Thoracic aorta (tissue), 2 donors: ENCODE results near the gene ENPP1. TPM values are rescaled to one million over a fixed set of nuclear protein-coding genes. Genes with fewer than 3 reads are reported as not detected.

Experiments used
- ATAC-seq: fragments of 150-250 bp; one replicate; pipeline ENCODE4 v1.8.0; 2017; ENCODE audit warnings: low read depth; ENCODE audit not compliant: insufficient number of reproducible peaks, low FRiP score
- DNase-seq: peaks from one replicate; pipeline ENCODE4 v3.0.0-alpha.2; 2020; ENCODE audit warnings: low spot score
- H3K27ac ChIP-seq, 2 donors: fragments of 200-600 bp; sonication (generic); 1 replicate in 1 of 2; 2 replicates in 1 of 2; pipeline ENCODE4 v1.5.1; 2016; ENCODE audit warnings: mild to moderate bottlenecking in 2 of 2, moderate library complexity in 2 of 2
- H3K27me3 ChIP-seq: fragments of 200-600 bp; sonication (generic); replicated peaks from 2 replicates; pipeline ENCODE4 v1.6.0; 2016; ENCODE audit warnings: mild to moderate bottlenecking; ENCODE audit not compliant: insufficient read depth
- H3K36me3 ChIP-seq: fragments of 200-600 bp; sonication (generic); one replicate; pipeline ENCODE4 v1.5.1; 2016
- H3K4me1 ChIP-seq, 2 donors: fragments of 200-600 bp; sonication (generic); 1 replicate in 1 of 2; 2 replicates in 1 of 2; pipeline versions ENCODE4 v1.5.1 to v1.6.0; 2016; ENCODE audit warnings: low read depth in 2 of 2, mild to moderate bottlenecking in 1 of 2; ENCODE audit not compliant: control insufficient read depth in 1 of 2
- H3K4me3 ChIP-seq: fragments of 200-600 bp; sonication (generic); 2 replicates; pipeline ENCODE4 v1.5.1; 2016; ENCODE audit warnings: mild to moderate bottlenecking
- H3K9me3 ChIP-seq: fragments of 200-600 bp; sonication (generic); 2 replicates; pipeline ENCODE4 v1.5.1; 2016
- CTCF ChIP-seq: fragments of 200-600 bp; sonication (generic); IDR thresholded peaks from one replicate; pipeline ENCODE4 v1.5.1; 2019; ENCODE audit warnings: antibody characterized with exemption
- total RNA-seq, 2 donors: library from RNA; depleted of rRNA; stranded (reverse); fragments of >200 nt; gene quantifications; one replicate each; pipeline versions ENCODE4 v1.1.0 to v1.2.3, GENCODE V29; 2016

The ENPP1 gene
- total RNA-seq, 2 donors from 2014 or later, result 27.8 to 40.5 TPM

DNA sequence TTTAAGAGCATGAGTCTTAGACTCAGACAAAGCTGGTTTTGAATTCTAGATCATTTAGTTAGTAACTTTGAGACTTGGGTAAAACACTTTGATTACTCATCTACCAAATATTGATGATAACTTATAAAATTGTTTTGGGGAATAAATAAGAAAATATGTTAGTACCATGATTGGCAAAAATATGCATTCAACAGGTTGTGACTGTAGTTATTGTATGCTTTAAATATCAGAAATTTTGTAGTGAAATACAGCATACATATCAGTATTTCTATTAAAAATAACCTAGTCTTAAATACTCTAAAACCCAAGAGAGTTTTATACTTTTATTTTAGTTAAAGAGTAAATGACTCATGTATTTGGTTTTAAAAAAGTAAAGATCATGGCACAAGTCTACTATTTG lies 68.7 kb downstream of the ENPP1 start:
- H3K27ac ChIP-seq, result no peak overlapping the region
- no peak overlapping the region for H3K4me3 ChIP-seq
- no peak for DNase-seq
- no peak for ATAC-seq
- H3K4me1 ChIP-seq, result no peaks in the 10 kb centered on the region
- no peaks in the 10 kb centered on the region for H3K27me3 ChIP-seq
- no peak for TF ChIP-seq CTCF
- H3K36me3 ChIP-seq, result peaks cover 26% of the 10 kb centered on the region
- no peaks in the 10 kb centered on the region for H3K9me3 ChIP-seq

- DNase-seq (no peak), ATAC-seq (no peak)
- no peaks in the 10 kb centered on the region for H3K27me3 ChIP-seq
- no peaks in the 10 kb centered on the region for H3K9me3 ChIP-seq
- no peak overlapping the region for H3K27ac ChIP-seq
- no peak for TF ChIP-seq CTCF
- peaks cover 26% of the 10 kb centered on the region for H3K36me3 ChIP-seq
- peaks cover 0 to 6% of the 10 kb centered on the region in 2 donors for H3K4me1 ChIP-seq
- no peak overlapping the region for H3K4me3 ChIP-seq
These were observed 70.4 kb downstream of the ENPP1 start for GRCh38 chr6:131877999-131878789.

- ATAC-seq (peak; percentile 28), DNase-seq (no peak)
- no peaks in the 10 kb centered on the region for H3K27me3 ChIP-seq
- H3K27ac ChIP-seq, result peak overlapping the region; percentile 16 to 63
- no peak for TF ChIP-seq CTCF
- H3K9me3 ChIP-seq, result no peaks in the 10 kb centered on the region
- H3K36me3 ChIP-seq, result peaks cover 18% of the 10 kb centered on the region
- peaks cover 0 to 7% of the 10 kb centered on the region in 2 donors for H3K4me1 ChIP-seq
- H3K4me3 ChIP-seq, result no peak overlapping the region
These were observed 75.2 kb downstream of the ENPP1 start for GRCh38 chr6:131883016-131883415.

DNA sequence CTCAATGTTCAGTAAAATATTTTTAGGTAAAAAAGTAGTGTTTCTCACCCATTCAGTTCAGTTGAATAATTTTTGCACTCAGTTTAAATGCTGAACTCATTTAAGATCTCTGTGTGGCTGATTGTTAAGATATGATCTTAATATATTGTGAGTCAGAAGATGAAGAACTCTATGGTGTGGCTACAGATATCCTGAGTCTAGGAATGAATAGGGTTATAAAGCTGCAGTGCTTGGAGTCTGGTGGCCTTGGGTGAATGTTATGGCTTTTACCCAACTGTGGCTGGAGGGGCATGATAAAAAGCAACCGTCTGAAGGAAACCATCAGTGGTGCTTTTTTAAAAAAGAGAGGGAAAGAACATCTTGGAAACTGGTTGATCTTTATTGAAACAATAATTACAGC lies 77.4 kb downstream of the ENPP1 start:
- Histone ChIP-seq H3K4me3 (no peak overlapping the region), H3K36me3 (peaks cover 15% of the 10 kb centered on the region), H3K27me3 (no peaks in the 10 kb centered on the region), H3K4me1 (peaks cover 0 to 7% of the 10 kb centered on the region in 2 donors), H3K9me3 (no peaks in the 10 kb centered on the region), H3K27ac (peak overlapping the region in 1 of 2 donors; percentile 1)
- no peak for TF ChIP-seq CTCF
- no peak for ATAC-seq
- no peak for DNase-seq

- Histone ChIP-seq H3K27me3 (no peaks in the 10 kb centered on the region), H3K4me1 (peaks cover 0 to 7% of the 10 kb centered on the region in 2 donors), H3K27ac (no peak overlapping the region), H3K4me3 (no peak overlapping the region), H3K36me3 (peaks cover 10% of the 10 kb centered on the region), H3K9me3 (no peaks in the 10 kb centered on the region)
- DNase-seq, result no peak
- TF ChIP-seq CTCF, result no peak
- no peak for ATAC-seq
These were observed 78.7 kb downstream of the ENPP1 start for GRCh38 chr6:131886517-131886916.
